Measurements from ENCODE around the gene NCOA3. TPM values are rescaled to one million over a fixed set of nuclear protein-coding genes. Genes with fewer than 3 reads are reported as not detected.

NCOA3 gene
- total RNA-seq, 4 donors from 2014 or later: 26.7 to 40.2 (median 34.5) TPM

DNA sequence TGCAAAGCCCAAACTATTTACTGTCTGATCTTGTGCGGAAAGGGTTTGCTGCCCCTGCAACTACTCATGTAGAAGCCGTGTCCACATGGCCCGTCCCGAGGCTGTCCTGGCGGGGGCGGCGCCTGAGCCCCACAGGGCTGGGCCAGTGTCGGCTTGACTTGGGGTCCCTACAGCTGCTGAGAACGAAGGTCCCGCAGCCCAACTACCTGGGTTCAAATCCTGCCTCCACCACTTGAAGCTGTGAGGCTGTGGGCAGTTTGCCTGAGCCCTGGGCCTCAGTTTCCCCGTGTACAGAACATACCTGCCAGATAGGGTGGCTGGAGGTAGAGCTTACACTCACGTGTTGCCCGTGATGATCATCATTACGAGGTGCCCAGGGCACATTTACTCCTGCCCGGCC is 172.5 kb downstream of the NCOA3 start:
- DNase-seq: no peak
- Histone ChIP-seq H3K4me3 (no peak overlapping the region), H3K4me1 (no peaks in the 10 kb centered on the region), H3K36me3 (peaks cover 0 to 100% (median 11%) of the 10 kb centered on the region in 3 donors), H3K27me3 (no peaks in the 10 kb centered on the region), H3K27ac (no peak overlapping the region), H3K9me3 (no peaks in the 10 kb centered on the region)
- 98 to 100% methylated on average over 4 to 6 of the region's 15 CpGs for WGBS, 2 donors
- intact Hi-C loops (cut with DNase I): no loop called here
- TF ChIP-seq, protein P1, sequence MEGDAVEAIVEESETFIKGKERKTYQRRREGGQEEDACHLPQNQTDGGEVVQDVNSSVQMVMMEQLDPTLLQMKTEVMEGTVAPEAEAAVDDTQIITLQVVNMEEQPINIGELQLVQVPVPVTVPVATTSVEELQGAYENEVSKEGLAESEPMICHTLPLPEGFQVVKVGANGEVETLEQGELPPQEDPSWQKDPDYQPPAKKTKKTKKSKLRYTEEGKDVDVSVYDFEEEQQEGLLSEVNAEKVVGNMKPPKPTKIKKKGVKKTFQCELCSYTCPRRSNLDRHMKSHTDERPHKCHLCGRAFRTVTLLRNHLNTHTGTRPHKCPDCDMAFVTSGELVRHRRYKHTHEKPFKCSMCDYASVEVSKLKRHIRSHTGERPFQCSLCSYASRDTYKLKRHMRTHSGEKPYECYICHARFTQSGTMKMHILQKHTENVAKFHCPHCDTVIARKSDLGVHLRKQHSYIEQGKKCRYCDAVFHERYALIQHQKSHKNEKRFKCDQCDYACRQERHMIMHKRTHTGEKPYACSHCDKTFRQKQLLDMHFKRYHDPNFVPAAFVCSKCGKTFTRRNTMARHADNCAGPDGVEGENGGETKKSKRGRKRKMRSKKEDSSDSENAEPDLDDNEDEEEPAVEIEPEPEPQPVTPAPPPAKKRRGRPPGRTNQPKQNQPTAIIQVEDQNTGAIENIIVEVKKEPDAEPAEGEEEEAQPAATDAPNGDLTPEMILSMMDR (IDR thresholded peaks at IDR 0.05): no peak
- no peak for TF ChIP-seq POLR2A (IDR thresholded peaks at IDR 0.05)

DNA sequence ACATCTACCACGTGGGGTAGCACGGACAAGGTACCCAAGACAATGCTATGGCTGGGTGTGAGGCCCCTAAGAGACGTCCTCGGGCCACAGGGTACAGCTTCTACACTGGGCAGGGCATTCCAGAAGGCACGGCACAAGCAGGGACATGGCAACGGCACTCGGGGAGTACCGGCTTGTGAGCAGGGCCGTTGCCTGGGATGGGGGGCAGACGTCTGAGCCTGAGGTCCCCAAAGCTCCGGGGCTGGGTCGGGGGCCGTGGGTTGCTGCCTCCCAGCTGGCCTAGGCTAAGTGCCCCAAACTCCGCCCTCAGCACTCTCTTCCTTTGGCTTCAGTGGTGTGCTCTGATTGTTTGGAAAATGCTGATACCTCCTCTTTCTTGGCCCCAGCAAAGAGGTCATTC is 173.0 kb downstream of the NCOA3 start:
- no peaks in the 10 kb centered on the region for H3K9me3 ChIP-seq
- DNase-seq: no peak
- 40% methylated on average over 2 of the region's 14 CpGs; no CpG with 5 or more reads in 1 of the 2 donors for WGBS, 2 donors
- intact Hi-C loops (cut with DNase I): no loop called here
- H3K36me3 ChIP-seq: peaks cover 0 to 100% (median 11%) of the 10 kb centered on the region in 3 donors
- H3K27ac ChIP-seq: no peak overlapping the region
- TF ChIP-seq POLR2A (IDR thresholded peaks at IDR 0.05): no peak
- TF ChIP-seq, protein P1 (IDR thresholded peaks at IDR 0.05): no peak
- no peaks in the 10 kb centered on the region for H3K27me3 ChIP-seq
- H3K4me3 ChIP-seq: no peak overlapping the region
- H3K4me1 ChIP-seq: no peaks in the 10 kb centered on the region

GRCh38 chr20:47675190-47676142 is 173.8 kb downstream of the NCOA3 start:
- DNase-seq: no peak
- TF ChIP-seq POLR2A (IDR thresholded peaks at IDR 0.05): no peak
- TF ChIP-seq, protein P1 (IDR thresholded peaks at IDR 0.05): no peak
- Histone ChIP-seq H3K27me3 (no peaks in the 10 kb centered on the region), H3K36me3 (peaks cover 0 to 100% (median 11%) of the 10 kb centered on the region in 3 donors), H3K9me3 (no peaks in the 10 kb centered on the region), H3K4me3 (no peak overlapping the region), H3K4me1 (no peaks in the 10 kb centered on the region), H3K27ac (no peak overlapping the region)
- 74 to 82% methylated on average over 12 to 13 of the region's 16 CpGs for WGBS, 2 donors
- intact Hi-C loops (cut with DNase I): no loop called here

GRCh38 chr20:47676219-47676721 is 174.6 kb downstream of the NCOA3 start:
- Histone ChIP-seq H3K9me3 (no peaks in the 10 kb centered on the region), H3K36me3 (peaks cover 0 to 100% (median 11%) of the 10 kb centered on the region in 3 donors), H3K4me1 (no peaks in the 10 kb centered on the region), H3K4me3 (no peak overlapping the region), H3K27ac (no peak overlapping the region), H3K27me3 (no peaks in the 10 kb centered on the region)
- no peak for DNase-seq
- WGBS, 2 donors: 86 to 90% methylated on average over 3 to 7 of the region's 20 CpGs
- intact Hi-C loops (cut with DNase I): no loop called here
- no peak for TF ChIP-seq POLR2A (IDR thresholded peaks at IDR 0.05)
- TF ChIP-seq, protein P1 (IDR thresholded peaks at IDR 0.05): no peak

Measured in esophagus squamous epithelium (tissue), 5 donors.